HEK293 (cell line): ENCODE measurements around the gene TSPEAR.

Experiments used
- CTCF ChIA-PET: fragments of 350-600 bp; formaldehyde crosslinking; extraction: SDS; loops from one replicate; lab custom pipeline; 2021; ENCODE audit warnings: antibody characterized with exemption; lab: Yijun Ruan, JAX
- POLR2A ChIA-PET: fragments of 300-600 bp; formaldehyde crosslinking; extraction: SDS; loops from one replicate; lab custom pipeline; 2020; ENCODE audit warnings: antibody characterized with exemption, inconsistent platforms; lab: Yijun Ruan, JAX
- H3K27ac ChIP-seq: fragments of 200-500 bp; sonication (Bioruptor generic); 2 replicates; pipeline ENCODE4 v1.5.1; 2014; ENCODE audit warnings: low read depth, low read length, control low read depth, inconsistent platforms; ENCODE audit errors: extremely low read depth
- H3K36me3 ChIP-seq, 2 experiments: fragments of 200-500 bp in 1 of 2; sonication (Bioruptor generic) in 1 of 2; 1 replicate in 1 of 2; 2 replicates in 1 of 2; pipeline ENCODE4 v1.5.1; 2014 to 2017; ENCODE audit warnings: inconsistent platforms in 2 of 2, low read length in 2 of 2; ENCODE audit not compliant: control insufficient read depth in 2 of 2, insufficient read depth in 1 of 2
- H3K4me1 ChIP-seq: fragments of 200-500 bp; sonication (Bioruptor generic); 2 replicates; pipeline ENCODE4 v1.5.1; 2014; ENCODE audit warnings: mild to moderate bottlenecking, low read length, inconsistent platforms; ENCODE audit not compliant: control insufficient read depth, insufficient read depth
- H3K4me3 ChIP-seq: 2 replicates; pipeline ENCODE4 v1.5.1; 2011; ENCODE audit warnings: low read depth, mild to moderate bottlenecking, control low read depth, low read length, moderate library complexity
- H3K9me3 ChIP-seq: fragments of 200-500 bp; sonication (Bioruptor generic); 2 replicates; pipeline ENCODE4 v1.5.1; 2014; ENCODE audit warnings: low read depth, low read length, inconsistent platforms; ENCODE audit not compliant: control insufficient read depth, insufficient read depth
- KLF1 ChIP-seq: fragments of 450-650 bp; formaldehyde crosslinking; IDR thresholded peaks from 2 replicates; pipeline ENCODE4 v1.5.1; 2016; ENCODE audit warnings: missing biosample characterization, missing genetic modification characterization
- KLF8 ChIP-seq: fragments of 450-650 bp; formaldehyde crosslinking; IDR thresholded peaks from 2 replicates; pipeline ENCODE4 v1.5.1; 2016; ENCODE audit warnings: missing biosample characterization, missing genetic modification characterization
- SCRT2 ChIP-seq: fragments of 450-650 bp; formaldehyde crosslinking; IDR thresholded peaks from 2 replicates; pipeline ENCODE4 v1.5.1; 2016; ENCODE audit warnings: missing biosample characterization, missing genetic modification characterization
- WT1 ChIP-seq: fragments of 450-650 bp; formaldehyde crosslinking; IDR thresholded peaks from 2 replicates; pipeline ENCODE4 v1.5.1; 2016; ENCODE audit warnings: missing biosample characterization, missing genetic modification characterization
- ZBTB8A ChIP-seq: fragments of 450-650 bp; formaldehyde crosslinking; IDR thresholded peaks from 2 replicates; pipeline ENCODE4 v1.5.1; 2016; ENCODE audit warnings: missing biosample characterization, missing genetic modification characterization
- ZFP37 ChIP-seq: fragments of 450-650 bp; formaldehyde crosslinking; IDR thresholded peaks from 2 replicates; pipeline ENCODE4 v1.5.1; 2016; ENCODE audit warnings: missing biosample characterization, missing genetic modification characterization
- ZNF146 ChIP-seq: fragments of 450-650 bp; formaldehyde crosslinking; IDR thresholded peaks from 2 replicates; pipeline ENCODE4 v1.5.1; 2016; ENCODE audit warnings: missing biosample characterization, missing genetic modification characterization
- ZNF169 ChIP-seq: fragments of 450-650 bp; formaldehyde crosslinking; IDR thresholded peaks from 2 replicates; pipeline ENCODE4 v1.5.1; 2016; ENCODE audit warnings: missing biosample characterization, missing genetic modification characterization
- ZNF2 ChIP-seq: fragments of 450-650 bp; formaldehyde crosslinking; IDR thresholded peaks from 2 replicates; pipeline ENCODE4 v1.5.1; 2016; ENCODE audit warnings: missing biosample characterization, missing genetic modification characterization
- ZNF248 ChIP-seq: fragments of 450-650 bp; formaldehyde crosslinking; IDR thresholded peaks from 2 replicates; pipeline ENCODE4 v1.5.1; 2017; ENCODE audit warnings: missing biosample characterization, missing genetic modification characterization
- ZNF404 ChIP-seq: fragments of 450-650 bp; formaldehyde crosslinking; IDR thresholded peaks from 2 replicates; pipeline ENCODE4 v1.5.1; 2017; ENCODE audit warnings: missing biosample characterization, missing genetic modification characterization
- ZNF701 ChIP-seq: fragments of 450-650 bp; formaldehyde crosslinking; IDR thresholded peaks from 2 replicates; pipeline ENCODE4 v1.5.1; 2016; ENCODE audit warnings: missing biosample characterization, missing genetic modification characterization
- TF ChIP-seq, protein P1 (sequence below): fragments of 450-650 bp; formaldehyde crosslinking; IDR thresholded peaks from 2 replicates; pipeline ENCODE4 v1.5.1; 2016; ENCODE audit warnings: missing biosample characterization, missing genetic modification characterization
- TF ChIP-seq, protein P2 (sequence below): fragments of 450-650 bp; formaldehyde crosslinking; IDR thresholded peaks from 2 replicates; pipeline ENCODE4 v1.5.1; 2016; ENCODE audit warnings: missing biosample characterization, missing genetic modification characterization
- TF ChIP-seq, protein P3 (sequence below): fragments of 450-650 bp; formaldehyde crosslinking; conservative IDR thresholded peaks from 2 replicates; pipeline ENCODE4 v1.5.1; 2016; ENCODE audit warnings: low read depth, missing biosample characterization, missing genetic modification characterization
- TF ChIP-seq, protein P4 (sequence below): fragments of 450-650 bp; formaldehyde crosslinking; IDR thresholded peaks from 2 replicates; pipeline ENCODE4 v1.5.1; 2016; ENCODE audit warnings: missing biosample characterization, missing genetic modification characterization
- TF ChIP-seq, protein P5 (sequence below): fragments of 450-650 bp; formaldehyde crosslinking; IDR thresholded peaks from 2 replicates; pipeline ENCODE4 v1.5.1; 2016; ENCODE audit warnings: missing biosample characterization, missing genetic modification characterization
- TF ChIP-seq, protein P6 (sequence below): fragments of 450-650 bp; formaldehyde crosslinking; IDR thresholded peaks from 2 replicates; pipeline ENCODE4 v1.5.1; 2016; ENCODE audit warnings: missing biosample characterization, missing genetic modification characterization

The TSPEAR gene

DNA sequence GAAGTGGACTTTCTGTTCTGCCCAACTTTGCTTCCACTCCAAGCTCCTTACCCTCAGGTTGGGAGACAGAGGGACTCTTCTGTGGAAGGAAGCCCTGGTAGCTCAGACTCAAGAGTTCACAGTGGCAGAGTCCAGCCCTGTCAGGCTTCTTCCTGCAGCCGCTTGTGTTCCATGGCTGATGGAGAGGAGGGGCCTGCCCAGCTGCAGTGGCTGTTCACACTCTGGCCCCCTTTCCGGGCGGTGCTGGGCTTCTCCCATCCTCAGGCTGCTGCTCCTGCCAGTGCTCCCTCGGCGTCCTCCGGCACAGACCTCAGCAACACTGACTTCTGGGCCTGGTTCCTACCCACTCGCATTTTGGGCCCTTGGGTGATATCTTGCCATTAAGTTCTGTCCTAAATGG, 175.4 kb downstream of the TSPEAR start (continued):
- TF ChIP-seq ZNF169: no peak
- no peak for TF ChIP-seq ZNF404 (tag by site-specific recombination)

DNA sequence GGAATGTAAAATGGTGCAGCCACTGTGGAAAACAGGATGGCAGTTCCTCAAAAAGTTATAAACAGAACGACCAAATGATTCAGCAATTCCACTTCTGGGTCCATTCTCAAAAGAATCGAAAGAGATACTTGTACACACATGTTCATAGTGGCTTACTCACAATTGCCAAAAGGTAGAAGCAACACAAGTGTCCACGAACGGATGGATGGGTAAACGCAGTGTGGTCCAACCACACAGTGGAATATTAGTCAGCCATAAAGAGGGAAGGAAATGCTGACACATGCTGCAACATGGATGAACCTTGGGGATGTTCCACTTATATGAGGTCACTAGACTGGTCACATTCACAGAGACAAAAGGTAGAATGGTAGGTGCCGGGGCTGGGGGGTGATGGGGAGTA, 176.7 kb downstream of the TSPEAR start:
- POLR2A ChIA-PET: no interaction called here
- no peaks in the 10 kb centered on the region for H3K4me1 ChIP-seq
- H3K4me3 ChIP-seq: no peak overlapping the region
- TF ChIP-seq ZFP37 (tag by site-specific recombination) (no peak), ZNF146 (tag by site-specific recombination) (peak; percentile 81), KLF8 (tag by site-specific recombination) (0 out of 2 replicates have a peak, but pooled peaks have one; percentile 20)
- CTCF ChIA-PET: no interaction called here
- no peaks in the 10 kb centered on the region for H3K36me3 ChIP-seq
- no peaks in the 10 kb centered on the region for H3K9me3 ChIP-seq
- H3K27ac ChIP-seq: no peak overlapping the region

DNA sequence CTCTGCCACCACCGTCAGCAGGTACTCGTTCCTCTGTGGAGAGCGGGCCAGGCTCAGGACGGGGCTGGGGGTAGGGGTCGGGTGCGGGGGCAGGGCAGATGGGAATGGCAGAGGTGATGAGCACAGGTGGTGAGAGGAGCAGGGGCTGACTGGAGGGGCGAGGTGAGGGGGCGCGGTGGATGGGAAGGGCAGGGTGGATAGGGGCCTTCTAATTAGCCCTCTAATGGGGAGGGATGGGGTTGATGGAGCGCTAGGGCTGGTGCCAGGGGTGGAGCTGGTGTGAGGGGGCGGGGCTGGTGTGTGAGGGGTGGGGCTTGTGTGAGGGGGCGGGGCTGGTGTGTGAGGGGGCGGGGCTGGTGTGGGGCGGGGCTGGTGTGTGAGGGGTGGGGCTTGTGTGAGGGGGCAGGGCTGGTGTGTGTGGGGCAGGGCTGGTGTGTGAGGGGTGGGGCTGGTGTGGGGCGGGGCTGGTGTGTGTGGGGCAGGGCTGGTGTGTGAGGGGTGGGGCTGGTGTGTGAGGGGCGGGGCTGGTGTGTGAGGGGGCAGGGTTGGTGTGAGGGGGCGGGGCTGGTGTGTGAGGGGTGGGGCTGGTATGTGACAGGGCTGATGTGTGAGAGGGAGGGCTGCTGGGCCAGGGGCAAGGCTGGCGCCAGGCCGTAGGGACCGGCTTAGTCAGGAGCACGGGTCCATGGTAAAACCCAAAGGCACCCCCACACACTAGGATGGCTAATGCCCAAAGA, 177.3 kb downstream of the TSPEAR start:
- Histone ChIP-seq H3K4me3 (no peak overlapping the region), H3K9me3 (no peaks in the 10 kb centered on the region), H3K4me1 (no peaks in the 10 kb centered on the region), H3K36me3 (no peaks in the 10 kb centered on the region), H3K27ac (no peak overlapping the region)
- ChIA-PET POLR2A (no interaction called here), CTCF (interaction anchor here (1.3 kb wide), 1 partner anchor 24 kb away, joined by 6 read pairs; no protein-coding TSS in a partner anchor)
- peak; percentile 49; the same call in 1 of the 2 replicates for TF ChIP-seq KLF8 (tag by site-specific recombination)
- TF ChIP-seq, protein P1, sequence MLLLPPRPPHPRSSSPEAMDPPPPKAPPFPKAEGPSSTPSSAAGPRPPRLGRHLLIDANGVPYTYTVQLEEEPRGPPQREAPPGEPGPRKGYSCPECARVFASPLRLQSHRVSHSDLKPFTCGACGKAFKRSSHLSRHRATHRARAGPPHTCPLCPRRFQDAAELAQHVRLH (tag by site-specific recombination): no peak
- no peak for TF ChIP-seq SCRT2 (tag by site-specific recombination)
- TF ChIP-seq, protein P2, sequence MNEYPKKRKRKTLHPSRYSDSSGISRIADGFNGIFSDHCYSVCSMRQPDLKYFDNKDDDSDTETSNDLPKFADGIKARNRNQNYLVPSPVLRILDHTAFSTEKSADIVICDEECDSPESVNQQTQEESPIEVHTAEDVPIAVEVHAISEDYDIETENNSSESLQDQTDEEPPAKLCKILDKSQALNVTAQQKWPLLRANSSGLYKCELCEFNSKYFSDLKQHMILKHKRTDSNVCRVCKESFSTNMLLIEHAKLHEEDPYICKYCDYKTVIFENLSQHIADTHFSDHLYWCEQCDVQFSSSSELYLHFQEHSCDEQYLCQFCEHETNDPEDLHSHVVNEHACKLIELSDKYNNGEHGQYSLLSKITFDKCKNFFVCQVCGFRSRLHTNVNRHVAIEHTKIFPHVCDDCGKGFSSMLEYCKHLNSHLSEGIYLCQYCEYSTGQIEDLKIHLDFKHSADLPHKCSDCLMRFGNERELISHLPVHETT (tag by site-specific recombination): no peak
- TF ChIP-seq, protein P3, sequence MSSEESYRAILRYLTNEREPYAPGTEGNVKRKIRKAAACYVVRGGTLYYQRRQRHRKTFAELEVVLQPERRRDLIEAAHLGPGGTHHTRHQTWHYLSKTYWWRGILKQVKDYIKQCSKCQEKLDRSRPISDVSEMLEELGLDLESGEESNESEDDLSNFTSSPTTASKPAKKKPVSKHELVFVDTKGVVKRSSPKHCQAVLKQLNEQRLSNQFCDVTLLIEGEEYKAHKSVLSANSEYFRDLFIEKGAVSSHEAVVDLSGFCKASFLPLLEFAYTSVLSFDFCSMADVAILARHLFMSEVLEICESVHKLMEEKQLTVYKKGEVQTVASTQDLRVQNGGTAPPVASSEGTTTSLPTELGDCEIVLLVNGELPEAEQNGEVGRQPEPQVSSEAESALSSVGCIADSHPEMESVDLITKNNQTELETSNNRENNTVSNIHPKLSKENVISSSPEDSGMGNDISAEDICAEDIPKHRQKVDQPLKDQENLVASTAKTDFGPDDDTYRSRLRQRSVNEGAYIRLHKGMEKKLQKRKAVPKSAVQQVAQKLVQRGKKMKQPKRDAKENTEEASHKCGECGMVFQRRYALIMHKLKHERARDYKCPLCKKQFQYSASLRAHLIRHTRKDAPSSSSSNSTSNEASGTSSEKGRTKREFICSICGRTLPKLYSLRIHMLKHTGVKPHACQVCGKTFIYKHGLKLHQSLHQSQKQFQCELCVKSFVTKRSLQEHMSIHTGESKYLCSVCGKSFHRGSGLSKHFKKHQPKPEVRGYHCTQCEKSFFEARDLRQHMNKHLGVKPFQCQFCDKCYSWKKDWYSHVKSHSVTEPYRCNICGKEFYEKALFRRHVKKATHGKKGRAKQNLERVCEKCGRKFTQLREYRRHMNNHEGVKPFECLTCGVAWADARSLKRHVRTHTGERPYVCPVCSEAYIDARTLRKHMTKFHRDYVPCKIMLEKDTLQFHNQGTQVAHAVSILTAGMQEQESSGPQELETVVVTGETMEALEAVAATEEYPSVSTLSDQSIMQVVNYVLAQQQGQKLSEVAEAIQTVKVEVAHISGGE: no peak
- TF ChIP-seq KLF1 (tag by site-specific recombination): peak; percentile 87
- TF ChIP-seq ZNF248: no peak
- TF ChIP-seq WT1: no peak
- TF ChIP-seq ZNF701: no peak
- TF ChIP-seq ZNF2 (tag by site-specific recombination): no peak
- TF ChIP-seq, protein P4, sequence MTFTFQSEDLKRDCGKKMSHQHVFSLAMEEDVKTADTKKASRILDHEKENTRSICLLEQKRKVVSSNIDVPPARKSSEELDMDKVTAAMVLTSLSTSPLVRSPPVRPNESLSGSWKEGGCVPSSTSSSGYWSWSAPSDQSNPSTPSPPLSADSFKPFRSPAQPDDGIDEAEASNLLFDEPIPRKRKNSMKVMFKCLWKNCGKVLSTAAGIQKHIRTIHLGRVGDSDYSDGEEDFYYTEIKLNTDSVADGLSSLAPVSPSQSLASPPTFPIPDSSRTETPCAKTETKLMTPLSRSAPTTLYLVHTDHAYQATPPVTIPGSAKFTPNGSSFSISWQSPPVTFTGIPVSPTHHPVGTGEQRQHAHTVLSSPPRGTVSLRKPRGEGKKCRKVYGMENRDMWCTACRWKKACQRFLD (tag by site-specific recombination): no peak
- TF ChIP-seq, protein P5, sequence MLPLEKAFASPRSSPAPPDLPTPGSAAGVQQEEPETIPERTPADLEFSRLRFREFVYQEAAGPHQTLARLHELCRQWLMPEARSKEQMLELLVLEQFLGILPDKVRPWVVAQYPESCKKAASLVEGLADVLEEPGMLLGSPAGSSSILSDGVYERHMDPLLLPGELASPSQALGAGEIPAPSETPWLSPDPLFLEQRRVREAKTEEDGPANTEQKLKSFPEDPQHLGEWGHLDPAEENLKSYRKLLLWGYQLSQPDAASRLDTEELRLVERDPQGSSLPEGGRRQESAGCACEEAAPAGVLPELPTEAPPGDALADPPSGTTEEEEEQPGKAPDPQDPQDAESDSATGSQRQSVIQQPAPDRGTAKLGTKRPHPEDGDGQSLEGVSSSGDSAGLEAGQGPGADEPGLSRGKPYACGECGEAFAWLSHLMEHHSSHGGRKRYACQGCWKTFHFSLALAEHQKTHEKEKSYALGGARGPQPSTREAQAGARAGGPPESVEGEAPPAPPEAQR (tag by site-specific recombination): no peak
- TF ChIP-seq, protein P6, sequence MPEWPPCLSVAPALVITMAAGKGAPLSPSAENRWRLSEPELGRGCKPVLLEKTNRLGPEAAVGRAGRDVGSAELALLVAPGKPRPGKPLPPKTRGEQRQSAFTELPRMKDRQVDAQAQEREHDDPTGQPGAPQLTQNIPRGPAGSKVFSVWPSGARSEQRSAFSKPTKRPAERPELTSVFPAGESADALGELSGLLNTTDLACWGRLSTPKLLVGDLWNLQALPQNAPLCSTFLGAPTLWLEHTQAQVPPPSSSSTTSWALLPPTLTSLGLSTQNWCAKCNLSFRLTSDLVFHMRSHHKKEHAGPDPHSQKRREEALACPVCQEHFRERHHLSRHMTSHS (tag by site-specific recombination): no peak
- no peak for TF ChIP-seq ZBTB8A (tag by site-specific recombination)
- TF ChIP-seq, all 188 proteins: peak for 2
